ENCODE results near the gene NOD2. TPM values are rescaled to one million over a fixed set of nuclear protein-coding genes. Genes with fewer than 3 reads are reported as not detected.

The NOD2 gene
- total RNA-seq, 1 donor from 2014 or later: not detected

GRCh38 chr16:50743581-50744225 lies 50.3 kb downstream of the NOD2 start:
- no peak overlapping the region for H3K4me3 ChIP-seq (ENCODE audit: insufficient read depth, low read depth, low read length)
- no peaks in the 10 kb centered on the region for H3K27me3 ChIP-seq (ENCODE audit: insufficient read depth, low read length)
- H3K4me1 ChIP-seq (ENCODE audit: insufficient read depth, low read length): peaks cover 13% of the 10 kb centered on the region
- peaks cover 3% of the 10 kb centered on the region for H3K36me3 ChIP-seq (ENCODE audit: insufficient read depth, low read length)
- Mint-ChIP-seq H3K4me1 (ENCODE audit: low read depth, unreplicated experiment) (peaks cover 27% of the 10 kb centered on the region), H3K36me3 (ENCODE audit: low read depth, unreplicated experiment) (no peaks in the 10 kb centered on the region), H3K4me3 (ENCODE audit: unreplicated experiment) (peak overlapping the region; percentile 91), H3K27ac (ENCODE audit: unreplicated experiment) (no peak overlapping the region), H3K27me3 (ENCODE audit: low read depth, unreplicated experiment) (peaks cover 3% of the 10 kb centered on the region), H3K9me3 (ENCODE audit: unreplicated experiment) (no peaks in the 10 kb centered on the region)
- TF ChIP-seq CTCF (IDR thresholded peaks at IDR 0.05; ENCODE audit: insufficient read depth, low read depth, low read length) (no peak), EZH2 (IDR thresholded peaks at IDR 0.05; ENCODE audit: insufficient read depth, low read length) (no peak)
- H3K79me2 ChIP-seq (ENCODE audit: insufficient read depth, low read length): peaks cover 2% of the 10 kb centered on the region
- no peak overlapping the region for H3K27ac ChIP-seq (ENCODE audit: low read depth, low read length)
- FAIRE-seq: no peak
- H3K9ac ChIP-seq (ENCODE audit: low read length): no peak overlapping the region
- peak overlapping the region; percentile 93 for H3K4me2 ChIP-seq (ENCODE audit: low read length)
- no peak for DNase-seq (ENCODE audit: low read depth)
- H3K9me3 ChIP-seq (ENCODE audit: insufficient read depth, low read depth, low read length): no peaks in the 10 kb centered on the region
- H2AFZ ChIP-seq (ENCODE audit: low read depth, low read length): no peak overlapping the region
- no peaks in the 10 kb centered on the region for H4K20me1 ChIP-seq (ENCODE audit: insufficient read depth, low read length)

- no peaks in the 10 kb centered on the region for H3K9me3 Mint-ChIP-seq (ENCODE audit: unreplicated experiment)
- DNase-seq (ENCODE audit: low read depth) (no peak), FAIRE-seq (peak; percentile 9)
- Histone ChIP-seq H2AFZ (ENCODE audit: low read depth, low read length) (no peak overlapping the region), H3K4me1 (ENCODE audit: insufficient read depth, low read length) (peaks cover 13% of the 10 kb centered on the region), H3K27ac (ENCODE audit: low read depth, low read length) (peak overlapping the region; percentile 16), H3K27me3 (ENCODE audit: insufficient read depth, low read length) (no peaks in the 10 kb centered on the region), H3K9ac (ENCODE audit: low read length) (no peak overlapping the region), H4K20me1 (ENCODE audit: insufficient read depth, low read length) (no peaks in the 10 kb centered on the region), H3K4me3 (ENCODE audit: insufficient read depth, low read depth, low read length) (peak overlapping the region; percentile 8), H3K36me3 (ENCODE audit: insufficient read depth, low read length) (peaks cover 6% of the 10 kb centered on the region), H3K4me2 (ENCODE audit: low read length) (peak overlapping the region; percentile 11), H3K79me2 (ENCODE audit: insufficient read depth, low read length) (peaks cover 2% of the 10 kb centered on the region), H3K9me3 (ENCODE audit: insufficient read depth, low read depth, low read length) (no peaks in the 10 kb centered on the region)
- no peaks in the 10 kb centered on the region for H3K36me3 Mint-ChIP-seq (ENCODE audit: low read depth, unreplicated experiment)
- no peak overlapping the region for H3K4me3 Mint-ChIP-seq (ENCODE audit: unreplicated experiment)
- TF ChIP-seq EZH2 (IDR thresholded peaks at IDR 0.05; ENCODE audit: insufficient read depth, low read length) (no peak), CTCF (IDR thresholded peaks at IDR 0.05; ENCODE audit: insufficient read depth, low read depth, low read length) (no peak)
- no peak overlapping the region for H3K27ac Mint-ChIP-seq (ENCODE audit: unreplicated experiment)
- H3K4me1 Mint-ChIP-seq (ENCODE audit: low read depth, unreplicated experiment): peaks cover 27% of the 10 kb centered on the region
- no peaks in the 10 kb centered on the region for H3K27me3 Mint-ChIP-seq (ENCODE audit: low read depth, unreplicated experiment)
These were observed 51.5 kb downstream of the NOD2 start for GRCh38 chr16:50744881-50745280.

GRCh38 chr16:50745940-50746339 lies 52.5 kb downstream of the NOD2 start:
- no peak overlapping the region for H2AFZ ChIP-seq (ENCODE audit: low read depth, low read length)
- H3K79me2 ChIP-seq (ENCODE audit: insufficient read depth, low read length): peaks cover 2% of the 10 kb centered on the region
- no peaks in the 10 kb centered on the region for H3K27me3 ChIP-seq (ENCODE audit: insufficient read depth, low read length)
- H3K4me3 ChIP-seq (ENCODE audit: insufficient read depth, low read depth, low read length): no peak overlapping the region
- no peak overlapping the region for H3K4me2 ChIP-seq (ENCODE audit: low read length)
- H3K4me1 ChIP-seq (ENCODE audit: insufficient read depth, low read length): peaks cover 13% of the 10 kb centered on the region
- no peak for DNase-seq (ENCODE audit: low read depth)
- Mint-ChIP-seq H3K36me3 (ENCODE audit: low read depth, unreplicated experiment) (peaks cover 4% of the 10 kb centered on the region), H3K27me3 (ENCODE audit: low read depth, unreplicated experiment) (no peaks in the 10 kb centered on the region), H3K4me3 (ENCODE audit: unreplicated experiment) (no peak overlapping the region), H3K9me3 (ENCODE audit: unreplicated experiment) (no peaks in the 10 kb centered on the region), H3K4me1 (ENCODE audit: low read depth, unreplicated experiment) (peaks cover 27% of the 10 kb centered on the region), H3K27ac (ENCODE audit: unreplicated experiment) (peak overlapping the region; percentile 53)
- H3K36me3 ChIP-seq (ENCODE audit: insufficient read depth, low read length): peaks cover 7% of the 10 kb centered on the region
- no peaks in the 10 kb centered on the region for H4K20me1 ChIP-seq (ENCODE audit: insufficient read depth, low read length)
- no peak for TF ChIP-seq CTCF (IDR thresholded peaks at IDR 0.05; ENCODE audit: insufficient read depth, low read depth, low read length)
- no peak for TF ChIP-seq EZH2 (IDR thresholded peaks at IDR 0.05; ENCODE audit: insufficient read depth, low read length)
- FAIRE-seq: no peak
- H3K9ac ChIP-seq (ENCODE audit: low read length): no peak overlapping the region
- no peaks in the 10 kb centered on the region for H3K9me3 ChIP-seq (ENCODE audit: insufficient read depth, low read depth, low read length)
- no peak overlapping the region for H3K27ac ChIP-seq (ENCODE audit: low read depth, low read length)

Data from astrocyte (in vitro differentiated cells and primary cell).